NCI-H345 (cell line): ENCODE results near the gene ADAM22.

ENCODE experiments used
- DNase-seq: peaks from one replicate; lab custom pipeline; 2025; lab: John Stamatoyannopoulos, UW

The ADAM22 gene

DNA sequence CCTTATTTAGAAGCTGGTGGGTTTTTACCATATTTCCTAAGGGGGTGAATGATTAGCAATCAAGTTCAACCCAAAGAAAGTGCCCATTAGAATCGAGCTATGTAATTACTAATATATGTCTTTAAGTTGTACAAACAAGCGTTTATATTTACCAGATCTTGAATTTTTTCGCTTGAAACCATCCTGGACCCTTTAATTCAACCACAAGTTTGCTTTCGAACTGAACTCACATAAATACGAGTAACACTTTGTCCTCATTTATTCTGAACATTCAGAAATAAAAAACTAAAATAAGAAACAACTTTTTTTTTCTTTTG lies 284.3 kb downstream of the ADAM22 start:
- DNase-seq, result no peak

DNA sequence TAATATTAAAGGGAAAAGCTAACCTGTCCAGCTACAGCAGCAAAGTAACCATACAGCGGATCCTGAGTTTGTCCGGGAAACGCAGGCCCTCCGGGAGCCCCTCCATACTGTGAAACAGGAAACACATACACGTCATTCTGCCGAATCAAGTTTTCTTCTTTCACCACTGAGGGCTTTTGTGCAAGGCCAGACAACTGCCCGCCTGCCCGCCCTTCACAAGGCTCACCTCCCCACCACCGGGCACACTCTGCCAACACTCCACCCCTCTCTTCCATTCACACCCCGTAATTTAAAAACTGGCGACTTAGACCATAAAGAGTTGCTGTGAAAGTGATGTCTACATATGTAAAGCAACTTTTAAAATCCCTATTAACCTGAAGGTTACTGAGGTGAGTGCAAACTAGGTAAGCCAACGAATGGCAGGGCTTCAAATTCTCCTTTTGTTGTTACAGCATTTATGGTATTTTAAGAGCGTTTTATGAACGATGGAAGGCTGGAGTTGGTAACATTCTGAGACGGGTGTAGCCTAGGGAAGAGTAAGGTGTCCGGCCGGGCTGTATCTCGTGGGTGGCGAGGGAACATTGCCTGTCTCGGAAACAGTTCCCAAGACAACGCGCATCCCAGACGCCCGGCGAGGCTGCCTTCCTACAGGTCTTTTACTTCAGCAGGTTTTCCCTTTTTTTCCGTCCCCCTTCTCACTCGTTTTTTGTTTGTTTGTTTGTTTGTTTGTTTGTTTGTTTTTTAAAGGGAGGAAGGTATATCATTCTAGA lies 285.0 kb downstream of the ADAM22 start:
- peak; percentile 65 for DNase-seq

DNA sequence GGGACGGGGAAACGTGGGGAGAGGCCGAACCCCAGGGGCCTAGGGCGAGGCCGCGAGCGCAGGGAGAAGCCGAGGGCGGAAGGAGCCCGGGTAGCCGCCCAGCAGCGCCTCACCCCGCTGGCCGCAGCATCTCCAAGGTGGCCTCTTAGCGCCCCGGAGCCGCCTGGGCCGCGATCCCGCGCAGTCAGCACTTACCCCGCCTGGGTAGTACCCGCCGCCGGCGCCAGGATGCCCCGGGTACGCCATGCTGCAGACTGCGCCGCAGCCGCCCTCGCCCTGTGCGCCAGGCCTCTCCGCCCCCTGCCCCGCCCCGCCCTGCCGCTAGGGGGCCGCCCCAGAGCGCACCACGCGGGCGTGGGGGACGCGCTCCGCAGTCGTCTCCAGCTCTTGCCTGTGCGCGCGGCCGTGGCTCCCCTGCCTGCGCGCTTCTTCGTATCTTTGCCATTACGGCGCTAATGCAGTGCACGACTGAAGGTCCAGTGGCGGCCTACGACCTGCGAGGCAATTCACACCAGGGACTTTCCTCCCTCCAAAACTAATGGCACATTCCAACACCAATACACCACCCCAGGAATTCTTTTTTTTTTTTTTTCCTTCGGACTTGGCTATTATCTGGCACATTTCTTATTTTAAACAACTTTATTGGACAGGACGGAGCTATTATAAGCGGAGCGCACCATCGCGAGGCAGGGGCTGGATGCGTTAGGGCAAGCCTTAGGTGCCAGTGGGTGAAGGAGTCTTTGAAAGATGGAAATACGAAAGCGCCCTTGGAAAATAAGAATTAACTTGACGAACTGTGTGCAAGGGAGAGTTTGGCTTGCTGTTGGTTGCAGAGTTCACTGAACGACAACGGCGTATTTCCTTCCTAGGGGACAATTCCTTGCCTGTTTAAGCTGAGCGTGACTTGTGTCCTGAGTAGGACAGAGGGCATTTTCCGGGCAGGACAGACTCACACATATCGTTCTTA lies 286.0 kb downstream of the ADAM22 start, which contains the start of gene SRI:
Gene SRI, minus strand, starts transcription at position 258 of the 967 bp plus-strand sequence. Its CDS starts 12 bp downstream, at position 246.
- DNase-seq, result peak; percentile 84

DNA sequence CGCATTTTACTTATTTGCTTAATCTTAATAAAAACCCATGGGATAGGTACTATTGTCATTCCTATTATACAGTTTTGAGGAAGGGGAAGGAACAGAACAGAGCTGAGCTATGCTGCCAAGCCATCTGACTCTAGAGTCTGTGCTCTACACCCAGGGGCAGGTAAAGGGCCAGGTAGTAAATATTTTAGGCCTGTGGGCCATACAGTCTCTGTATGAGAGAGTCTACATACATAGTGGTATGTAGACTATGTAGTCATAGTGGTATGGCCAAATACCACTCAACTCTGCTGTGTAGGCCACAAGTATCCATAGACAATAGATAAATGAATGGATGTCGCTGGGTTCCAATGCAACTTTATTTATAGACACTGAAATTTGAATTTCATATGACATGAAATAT lies 289.2 kb downstream of the ADAM22 start:
- DNase-seq, result no peak

DNA sequence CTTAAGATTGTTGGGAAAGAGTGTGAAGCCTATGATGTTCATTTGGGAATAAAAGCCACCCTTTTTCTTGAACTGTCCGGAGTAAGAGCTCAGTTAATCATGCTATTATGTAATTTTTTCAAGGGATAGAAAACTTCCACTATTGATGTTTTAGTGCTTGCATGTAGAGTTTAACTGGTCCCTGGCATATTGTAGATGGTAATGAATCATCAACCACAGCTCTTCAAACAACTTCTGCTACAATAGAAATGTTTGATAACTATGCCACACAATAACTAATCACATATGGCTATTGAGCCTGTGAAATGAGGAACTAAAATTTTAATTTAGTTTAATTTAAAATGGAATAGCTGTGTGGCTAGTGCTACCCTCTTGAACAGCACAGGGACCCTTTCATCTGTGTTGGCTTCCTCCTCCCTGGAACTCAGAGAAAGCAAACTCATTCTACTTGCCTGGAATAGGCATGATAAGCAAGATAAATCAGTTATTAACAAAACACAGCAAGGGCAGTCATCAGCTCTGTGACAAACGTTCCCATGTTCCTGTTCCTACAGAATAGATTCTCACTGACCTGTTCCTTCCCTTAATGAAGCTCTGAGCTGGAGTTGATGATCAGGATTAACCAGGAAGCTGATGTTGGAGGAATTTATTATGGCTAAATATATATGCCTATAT lies 290.7 kb downstream of the ADAM22 start:
- no peak for DNase-seq

DNA sequence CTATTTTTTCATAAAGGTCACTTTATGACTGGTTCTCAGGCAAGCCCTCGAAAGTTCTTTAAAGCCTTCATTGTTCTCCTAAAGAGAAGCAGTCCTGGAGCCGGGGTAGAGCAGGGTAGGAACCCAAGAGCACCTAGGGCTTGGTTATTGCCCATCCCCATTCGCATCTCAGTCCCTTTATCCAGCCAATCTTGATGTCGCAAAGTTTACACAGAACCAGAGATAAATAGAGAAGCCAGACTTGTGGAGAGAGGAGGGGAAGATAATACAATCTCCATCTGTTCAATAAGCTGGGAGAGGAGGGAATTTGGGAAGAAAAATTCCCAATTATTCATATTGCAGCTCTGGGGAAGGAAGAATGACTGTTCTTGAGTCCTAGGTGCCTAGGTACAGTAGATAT lies 292.1 kb downstream of the ADAM22 start:
- no peak for DNase-seq

DNA sequence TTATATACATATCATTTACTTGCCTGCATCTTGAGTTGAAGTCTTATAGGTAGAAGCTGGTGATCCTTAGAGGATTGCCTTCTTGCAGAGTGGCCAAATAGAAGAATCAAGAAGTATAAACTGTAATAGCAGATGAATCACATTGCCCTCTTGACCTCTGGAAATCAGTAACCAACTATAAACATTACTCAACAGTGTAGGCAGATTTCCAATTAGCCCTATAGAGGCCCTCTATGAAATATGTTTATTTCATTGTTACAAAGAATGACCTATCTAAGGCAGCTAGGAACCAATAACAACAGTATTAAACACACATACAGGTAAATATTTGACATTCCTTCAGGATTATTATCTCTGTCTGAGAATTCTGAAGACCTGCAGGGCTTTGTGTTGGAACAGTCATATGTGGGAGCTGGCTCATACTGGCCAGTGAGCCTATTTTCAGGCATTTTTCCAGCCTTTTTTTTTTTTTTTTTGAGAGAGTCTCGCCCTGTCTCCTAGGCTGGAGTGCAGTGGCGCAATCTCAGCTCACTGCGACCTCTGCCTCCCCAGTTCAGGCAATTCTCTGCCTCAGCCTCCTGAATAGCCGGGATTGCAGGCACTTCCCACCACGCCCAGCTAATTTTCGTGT lies 292.9 kb downstream of the ADAM22 start:
- DNase-seq, result no peak

DNA sequence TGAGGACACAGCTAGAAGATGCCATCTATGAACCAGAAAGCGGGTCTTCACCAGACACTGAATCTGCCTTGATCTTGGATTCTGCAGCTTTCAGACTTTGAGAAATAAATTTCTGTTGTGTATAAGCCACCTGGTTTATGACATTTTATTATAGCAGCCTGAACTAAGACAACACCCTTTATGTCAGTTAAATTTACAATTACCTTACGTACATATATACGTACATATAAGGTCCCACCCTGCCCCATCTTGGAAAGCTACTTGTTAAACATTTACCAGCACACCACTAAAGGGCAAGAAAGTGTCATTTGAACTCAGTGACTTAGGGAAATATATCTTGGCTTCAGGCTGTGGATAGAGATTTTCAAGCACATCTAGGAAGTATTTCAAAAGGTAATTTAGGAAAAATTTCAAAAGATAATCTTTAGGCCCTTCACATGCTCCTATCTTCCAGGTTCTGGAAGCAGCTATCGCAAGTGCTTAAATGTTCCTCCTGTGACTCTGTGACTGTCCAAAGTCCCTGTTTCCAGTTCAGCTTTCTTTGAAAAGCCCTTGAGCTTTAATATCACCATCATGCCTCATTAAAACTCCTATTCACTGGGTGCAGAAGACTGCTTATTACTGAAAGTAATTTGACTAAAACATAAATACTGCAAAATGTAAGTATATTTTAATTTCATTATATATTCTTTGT lies 295.4 kb downstream of the ADAM22 start:
- no peak for DNase-seq

DNA sequence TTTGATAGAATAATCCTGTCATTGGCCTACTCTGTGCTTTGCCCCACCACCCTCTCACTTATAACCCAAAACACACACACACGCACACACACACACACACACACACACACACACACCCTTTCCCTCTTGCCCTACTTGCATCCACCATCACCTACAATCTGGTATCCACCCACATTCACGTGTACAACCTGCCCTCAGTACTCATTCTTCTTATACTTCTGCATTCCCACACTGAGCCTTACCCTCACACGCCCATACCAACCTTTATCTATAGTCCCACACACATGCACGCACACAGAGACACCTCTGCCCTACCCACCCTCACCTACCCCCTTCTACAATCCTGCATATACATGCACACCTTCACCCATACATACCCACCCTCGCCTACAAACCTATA lies 296.6 kb downstream of the ADAM22 start:
- DNase-seq, result no peak

DNA sequence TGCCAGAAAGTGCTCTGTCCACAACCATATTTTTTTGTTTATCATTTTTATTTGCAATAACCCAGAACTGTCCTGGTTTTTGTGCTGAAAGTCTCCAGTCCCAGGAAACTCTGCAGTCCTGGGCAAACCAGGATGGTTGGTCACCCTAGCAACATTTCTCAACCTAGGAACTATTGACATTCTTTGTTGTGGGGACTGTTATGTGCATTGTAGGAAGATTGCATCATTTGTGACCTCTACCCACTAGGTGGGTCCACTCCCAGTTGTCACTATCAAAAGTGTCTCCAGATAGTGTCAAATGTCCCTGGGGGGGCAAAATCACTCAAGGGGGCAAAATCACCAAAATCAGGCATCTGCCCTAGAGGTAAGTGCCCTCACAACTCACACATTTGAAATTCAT lies 299.8 kb downstream of the ADAM22 start:
- no peak for DNase-seq

DNA sequence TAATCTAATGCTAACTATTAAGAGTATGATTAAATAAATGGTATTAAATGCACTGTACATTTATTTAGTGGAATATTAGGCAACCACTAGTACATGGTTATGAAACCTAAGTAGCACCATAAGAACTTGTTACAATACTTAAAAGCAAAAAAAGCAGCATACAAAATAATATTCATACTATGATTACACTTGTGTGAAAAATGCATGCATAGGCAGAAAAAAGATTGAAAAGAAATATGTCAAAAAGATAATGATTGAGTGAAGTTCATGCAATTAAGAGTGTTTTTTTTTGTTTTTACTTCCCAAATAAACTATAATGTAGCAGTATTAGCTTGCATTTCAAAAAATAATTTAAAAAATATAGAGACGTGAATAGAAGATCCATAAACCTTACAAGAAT lies 305.8 kb downstream of the ADAM22 start:
- DNase-seq, result no peak

DNA sequence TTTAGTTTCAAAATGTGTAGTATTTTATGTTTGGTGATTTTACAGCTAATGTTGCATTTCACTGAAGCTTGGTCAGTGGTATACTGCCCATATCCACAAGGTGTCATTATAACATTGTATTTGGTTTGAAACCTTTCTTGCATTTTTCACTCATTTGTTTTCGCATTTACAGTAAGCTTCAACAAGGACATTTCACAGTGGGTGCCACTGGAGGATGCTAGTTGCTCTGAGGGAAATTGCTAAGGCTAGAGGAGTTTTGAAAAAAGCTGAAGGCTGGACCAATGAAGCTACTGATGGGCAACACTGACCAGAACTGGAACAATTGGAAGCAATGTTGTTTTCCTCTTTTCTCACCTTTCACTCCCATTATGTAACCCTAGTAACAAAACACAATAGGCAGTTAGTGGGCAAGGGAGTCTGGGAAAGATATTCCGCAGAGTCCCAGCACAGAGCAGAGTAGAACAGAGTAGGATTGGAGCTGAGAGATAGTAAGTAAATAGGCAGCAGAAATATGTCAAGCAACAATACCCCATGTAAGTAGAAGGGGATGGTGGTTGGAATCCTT lies 309.4 kb downstream of the ADAM22 start:
- DNase-seq, result peak; percentile 22

DNA sequence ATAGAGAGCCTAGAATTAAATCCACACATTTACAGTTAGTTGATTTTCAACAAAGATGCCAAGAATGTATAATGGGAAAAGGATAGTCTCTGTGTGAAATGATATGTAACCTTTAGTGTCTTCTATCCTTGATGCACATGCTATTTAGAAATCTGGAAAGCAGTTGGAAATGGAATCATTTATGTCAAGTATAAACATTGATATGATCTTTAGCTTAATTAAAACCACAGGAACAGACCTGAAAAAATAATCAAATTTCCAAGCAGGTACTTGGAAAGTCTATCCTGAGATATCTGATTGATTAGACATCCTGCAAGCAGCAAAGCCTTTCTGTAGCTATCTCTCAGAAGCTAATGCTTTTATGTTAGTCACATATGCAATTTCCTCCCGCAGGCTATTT lies 310.2 kb downstream of the ADAM22 start:
- no peak for DNase-seq
